ENCODE data around the gene CTAGE1.
"Not testable (repeated sequence)": the region's sequence is repeated elsewhere in the genome, so short reads cannot be mapped to it uniquely, and the experiment has no call there.

Gene CTAGE1

GRCh38 chr18:22434973-22435608, 17.4 kb upstream of the CTAGE1 start:
- DNase-seq (ENCODE audit: low read depth) = no peak

DNA sequence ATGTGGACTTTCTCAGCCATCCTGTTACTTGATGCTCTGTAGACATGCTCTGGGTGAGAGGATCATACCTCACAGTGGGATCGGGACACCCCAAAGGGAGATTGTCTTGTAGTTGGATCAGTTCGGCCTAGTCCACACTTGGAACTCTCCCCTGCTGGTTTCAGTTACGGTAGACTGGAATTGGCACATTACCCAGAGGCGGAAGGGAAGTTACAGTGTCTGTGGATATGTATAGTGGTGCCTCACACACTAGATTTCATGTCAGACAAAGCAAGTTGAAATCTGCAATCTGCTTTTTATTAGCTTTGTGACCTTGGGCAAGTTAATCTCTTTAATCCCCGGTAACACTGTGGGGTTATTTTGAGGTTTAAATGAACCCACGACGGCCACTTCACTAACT, 16.2 kb upstream of the CTAGE1 start:
- DNase-seq (ENCODE audit: low read depth) = no peak

DNA sequence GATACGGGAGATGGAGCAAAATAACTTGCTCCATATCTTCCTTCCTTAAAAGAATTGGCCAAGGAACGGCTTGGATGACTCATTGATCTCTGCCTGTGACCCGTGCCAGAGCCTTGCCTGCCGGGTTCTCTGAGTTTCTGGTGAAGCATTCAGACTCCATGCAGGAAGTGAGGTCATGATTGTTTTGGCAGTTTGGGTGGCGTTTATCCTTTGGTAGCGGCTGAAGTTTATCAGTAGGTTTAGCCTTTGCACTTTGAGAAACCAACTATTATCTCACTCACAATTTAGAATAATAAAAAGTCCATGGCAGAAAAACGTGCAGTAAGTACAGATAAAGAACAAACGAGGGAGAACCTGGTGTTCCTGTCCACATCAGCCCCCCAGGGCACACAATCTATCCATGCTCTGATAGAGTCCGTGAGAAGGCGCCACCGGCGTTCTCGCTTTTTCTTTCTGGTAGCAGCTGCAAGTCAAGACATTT, 15.0 kb upstream of the CTAGE1 start:
- DNase-seq (ENCODE audit: low read depth) = peak; percentile 89

- no peak for DNase-seq (ENCODE audit: low read depth)
These were observed 11.8 kb upstream of the CTAGE1 start for GRCh38 chr18:22429564-22429963.

GRCh38 chr18:22428672-22429071, 11.0 kb upstream of the CTAGE1 start:
- no peak for DNase-seq (ENCODE audit: low read depth)

- DNase-seq (ENCODE audit: low read depth) = no peak
These were observed 10.3 kb upstream of the CTAGE1 start for GRCh38 chr18:22427822-22428549.

DNA sequence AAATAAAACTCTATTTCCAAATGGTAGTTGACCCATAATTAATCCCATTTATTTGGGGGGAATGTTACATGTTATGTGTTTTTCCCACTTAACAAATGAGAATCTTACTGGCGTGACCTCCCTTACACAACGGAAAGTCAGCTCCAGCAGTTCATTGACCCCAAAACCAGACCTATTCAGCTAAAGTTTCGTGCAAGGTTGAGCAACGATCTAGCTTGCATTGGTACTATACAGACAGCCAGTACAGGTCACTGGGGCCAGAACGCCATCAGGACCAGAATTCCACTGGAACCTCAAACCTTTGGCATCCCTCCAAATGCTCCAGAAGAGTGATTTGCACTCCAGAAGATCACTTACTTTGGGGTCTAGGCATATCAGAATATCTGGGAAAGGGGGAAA, 6.8 kb upstream of the CTAGE1 start:
- DNase-seq (ENCODE audit: low read depth) = no peak

DNA sequence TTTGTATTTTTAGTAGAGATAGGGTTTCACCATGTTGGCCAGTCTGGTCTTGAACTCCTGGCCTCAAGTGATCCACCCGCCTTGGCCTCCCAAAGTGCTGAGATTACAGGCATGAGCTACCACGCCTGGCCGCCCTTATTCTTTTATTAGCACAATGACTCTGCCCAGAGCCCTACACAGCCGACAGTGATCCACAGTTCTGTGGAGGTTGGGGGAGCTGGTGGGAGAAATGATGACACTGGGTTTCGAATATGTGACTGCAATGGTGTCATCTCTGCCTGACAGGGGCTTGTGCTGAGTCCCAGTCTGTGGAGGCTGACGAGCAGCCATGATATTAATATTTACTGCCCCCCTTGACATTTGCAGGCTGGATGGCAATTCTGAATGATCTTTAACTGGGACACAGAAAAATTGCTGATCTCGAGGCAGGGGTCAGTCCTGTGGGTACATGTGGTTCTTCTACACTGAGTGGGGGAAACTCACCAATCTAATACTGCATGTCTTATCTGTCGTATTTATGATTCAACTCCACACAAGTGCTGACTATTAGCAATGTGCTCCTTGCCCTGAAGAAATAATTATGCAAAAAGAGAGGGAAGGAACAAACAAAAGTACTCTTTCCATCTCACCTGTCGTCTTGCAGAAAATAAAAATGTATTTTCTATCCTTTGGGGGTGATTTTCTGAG, 6.3 kb upstream of the CTAGE1 start:
- no peak for DNase-seq (ENCODE audit: low read depth)

DNA sequence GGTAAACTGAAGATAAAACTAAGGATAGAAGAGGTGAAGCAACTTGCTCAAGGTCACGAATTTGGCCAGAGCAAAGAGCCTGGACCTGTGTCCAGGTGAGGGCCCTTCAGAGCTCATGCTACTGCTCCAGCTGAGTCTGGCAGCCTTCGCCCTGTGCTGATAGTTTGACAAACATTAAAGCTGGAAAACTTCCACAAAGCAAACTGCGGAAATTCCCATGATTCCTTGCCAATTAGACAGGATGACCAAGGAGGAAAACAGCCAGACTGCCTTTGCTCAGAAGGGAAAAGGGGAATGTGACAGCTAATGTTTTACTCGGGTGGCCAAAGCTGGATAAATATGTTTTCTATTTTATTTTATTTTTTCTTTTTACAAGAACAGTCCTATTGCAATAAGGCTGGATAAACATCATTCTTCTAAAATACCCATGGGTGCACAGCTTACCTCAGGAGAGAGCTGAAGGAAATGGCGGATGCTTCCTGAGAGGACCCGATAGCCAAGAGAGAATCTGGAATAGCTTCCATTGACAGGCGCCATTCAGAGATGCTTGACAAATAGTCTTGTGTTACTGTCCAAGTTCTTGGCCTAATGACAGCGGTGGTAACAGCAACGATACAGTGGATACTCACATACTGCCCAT, 5.3 kb upstream of the CTAGE1 start:
- DNase-seq (ENCODE audit: low read depth) = no peak

DNA sequence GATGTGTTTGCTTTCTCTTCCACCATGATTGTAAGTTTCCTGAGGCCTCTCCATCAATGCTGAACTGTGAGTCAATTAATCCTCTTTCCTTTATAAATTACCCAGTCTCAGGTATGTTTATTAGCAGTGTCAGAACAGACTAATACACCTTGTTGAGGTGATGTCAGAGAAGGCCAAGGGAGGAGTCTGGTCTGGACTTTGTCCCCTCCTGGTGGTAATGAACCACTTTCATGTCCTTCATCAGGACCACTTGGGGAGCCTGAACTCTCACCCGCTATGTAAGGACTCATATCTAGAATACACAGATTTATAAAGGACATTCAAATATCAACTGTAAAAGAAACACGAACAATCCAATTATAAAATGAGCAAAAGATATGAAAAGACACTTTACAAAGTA, 2.9 kb upstream of the CTAGE1 start:
- DNase-seq (ENCODE audit: low read depth) = no peak

DNA sequence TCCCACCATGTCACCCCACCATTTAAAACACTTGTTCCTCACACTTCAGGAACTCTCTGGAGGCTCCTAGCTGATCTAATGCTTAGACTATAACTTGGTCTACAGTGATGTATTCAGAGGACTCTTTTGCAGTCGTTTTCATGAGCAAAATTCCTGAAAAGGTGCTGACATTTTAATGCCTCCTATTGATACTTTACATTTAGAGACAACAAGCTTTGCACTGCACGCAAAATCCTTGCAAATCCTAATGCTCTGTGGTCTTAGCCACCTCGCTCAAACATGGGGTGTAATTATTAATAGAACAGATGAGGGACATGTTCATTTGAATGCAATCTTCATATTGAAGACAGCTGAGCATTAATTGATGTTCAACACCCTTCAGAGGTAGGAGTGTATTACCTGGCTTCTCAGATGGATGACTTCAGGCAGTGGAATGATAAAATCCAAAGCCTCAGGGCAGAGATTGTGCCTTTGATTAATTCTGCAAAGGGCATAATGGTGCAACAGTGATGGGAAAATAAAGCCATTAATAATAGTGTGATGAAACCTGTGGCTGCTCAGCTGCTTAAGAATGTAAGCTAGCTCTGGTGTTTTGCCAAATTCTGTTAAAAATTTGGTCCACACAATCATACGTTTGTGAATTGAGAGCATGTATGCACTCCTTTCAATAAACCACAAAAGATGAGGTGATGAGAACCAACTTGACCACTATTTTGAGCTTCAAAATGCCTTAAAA, 5.4 kb downstream of the CTAGE1 start:
- DNase-seq (ENCODE audit: low read depth) = no peak

GRCh38 chr18:22411446-22411845, 6.3 kb downstream of the CTAGE1 start:
- no peak for DNase-seq (ENCODE audit: low read depth)

- no peak for DNase-seq (ENCODE audit: low read depth)
These were observed 7.6 kb downstream of the CTAGE1 start for GRCh38 chr18:22410126-22410525.

- DNase-seq (ENCODE audit: low read depth) = no peak
These were observed 8.3 kb downstream of the CTAGE1 start for GRCh38 chr18:22409445-22409844.

- no peak for DNase-seq (ENCODE audit: low read depth)
These were observed 9.7 kb downstream of the CTAGE1 start for GRCh38 chr18:22408059-22408458.

DNA sequence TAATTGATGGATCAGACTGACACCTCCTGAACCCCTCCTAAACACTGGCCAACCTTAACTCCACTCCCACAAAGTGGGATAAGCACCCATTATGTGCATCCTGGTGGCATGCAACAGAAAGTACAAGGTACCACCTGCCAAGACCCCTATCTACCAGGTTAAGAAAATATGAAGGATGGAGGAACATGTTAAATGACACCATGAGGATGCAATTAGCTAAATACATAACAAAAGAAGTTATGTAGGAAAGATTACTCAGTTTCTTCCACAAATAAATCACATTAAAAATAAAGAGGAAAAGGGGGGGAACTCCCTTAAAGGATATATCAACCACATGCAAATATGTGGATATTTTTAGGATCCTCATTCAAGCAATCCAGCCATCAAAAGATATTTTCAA, 12.6 kb downstream of the CTAGE1 start:
- no peak for DNase-seq (ENCODE audit: low read depth)

GRCh38 chr18:22403950-22404349, 13.8 kb downstream of the CTAGE1 start:
- DNase-seq (ENCODE audit: low read depth) = no peak

- DNase-seq (ENCODE audit: low read depth) = no peak
These were observed 17.8 kb downstream of the CTAGE1 start for GRCh38 chr18:22399949-22400348.

- DNase-seq (ENCODE audit: low read depth) = no peak
These were observed 19.3 kb downstream of the CTAGE1 start for GRCh38 chr18:22398464-22398863.

DNA sequence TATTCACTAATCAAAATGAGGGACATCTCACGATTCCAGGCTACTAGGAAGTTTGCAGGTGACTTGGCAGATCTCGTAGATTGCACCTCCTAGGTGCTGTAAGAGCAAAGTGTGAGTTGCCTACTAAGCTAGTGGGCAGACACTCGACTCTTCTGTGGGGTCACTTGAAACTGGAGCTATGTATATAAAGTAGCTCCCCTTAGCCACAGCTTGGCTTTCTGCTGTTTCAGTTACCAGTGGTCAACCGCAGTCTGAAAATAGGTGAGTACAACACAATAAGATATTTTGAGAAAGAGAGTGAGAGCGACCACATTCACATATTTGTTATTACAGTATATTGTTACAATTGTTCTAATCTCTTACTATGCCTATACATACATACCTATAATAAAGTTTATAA, 23.3 kb downstream of the CTAGE1 start:
- DNase-seq (ENCODE audit: low read depth) = no peak

DNA sequence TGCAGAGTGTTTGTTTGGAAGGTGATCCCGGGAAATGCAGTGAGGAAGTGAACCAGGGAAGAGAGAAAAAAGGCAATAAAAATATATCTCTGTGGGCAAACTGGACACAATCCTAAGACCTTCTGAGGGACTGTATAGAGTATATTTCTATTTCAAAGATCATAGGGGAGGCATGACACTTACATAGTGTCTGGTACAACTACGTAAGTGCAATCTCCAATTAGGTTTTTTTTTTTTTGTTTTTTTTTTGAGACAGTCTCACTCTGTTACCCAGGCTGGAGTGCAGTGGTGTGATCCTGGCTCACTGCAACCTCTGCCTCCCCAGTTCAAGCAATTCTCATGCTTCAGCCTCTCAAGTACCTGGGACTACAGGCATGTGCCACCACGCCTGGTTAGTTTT, 24.6 kb downstream of the CTAGE1 start:
- DNase-seq (ENCODE audit: low read depth) = not testable (repeated sequence)

All from HS-27A (cell line).